ENCODE results near the gene CHDH.

GRCh38 chr3:53834429-53835095 lies 11.7 kb downstream of the CHDH start:
- TF ChIP-seq, protein P1, sequence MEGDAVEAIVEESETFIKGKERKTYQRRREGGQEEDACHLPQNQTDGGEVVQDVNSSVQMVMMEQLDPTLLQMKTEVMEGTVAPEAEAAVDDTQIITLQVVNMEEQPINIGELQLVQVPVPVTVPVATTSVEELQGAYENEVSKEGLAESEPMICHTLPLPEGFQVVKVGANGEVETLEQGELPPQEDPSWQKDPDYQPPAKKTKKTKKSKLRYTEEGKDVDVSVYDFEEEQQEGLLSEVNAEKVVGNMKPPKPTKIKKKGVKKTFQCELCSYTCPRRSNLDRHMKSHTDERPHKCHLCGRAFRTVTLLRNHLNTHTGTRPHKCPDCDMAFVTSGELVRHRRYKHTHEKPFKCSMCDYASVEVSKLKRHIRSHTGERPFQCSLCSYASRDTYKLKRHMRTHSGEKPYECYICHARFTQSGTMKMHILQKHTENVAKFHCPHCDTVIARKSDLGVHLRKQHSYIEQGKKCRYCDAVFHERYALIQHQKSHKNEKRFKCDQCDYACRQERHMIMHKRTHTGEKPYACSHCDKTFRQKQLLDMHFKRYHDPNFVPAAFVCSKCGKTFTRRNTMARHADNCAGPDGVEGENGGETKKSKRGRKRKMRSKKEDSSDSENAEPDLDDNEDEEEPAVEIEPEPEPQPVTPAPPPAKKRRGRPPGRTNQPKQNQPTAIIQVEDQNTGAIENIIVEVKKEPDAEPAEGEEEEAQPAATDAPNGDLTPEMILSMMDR (IDR thresholded peaks at IDR 0.05), result no peak
- TF ChIP-seq POLR2A (IDR thresholded peaks at IDR 0.05) (no peak), POLR2AphosphoS5 (IDR thresholded peaks at IDR 0.05) (no peak)
